NCI-H446 treated with DMSO at 0.1 percent for 48 hours (cell line): ENCODE measurements around the gene PPP1R1A.

Experiments used
- DNase-seq: peaks from one replicate; lab custom pipeline; 2025; lab: John Stamatoyannopoulos, UW

PPP1R1A gene

GRCh38 chr12:54571193-54572188, 17.0 kb downstream of the PPP1R1A start:
- no peak for DNase-seq

GRCh38 chr12:54569995-54570528, 18.4 kb downstream of the PPP1R1A start:
- DNase-seq: no peak

- no peak for DNase-seq
Measured at GRCh38 chr12:54569072-54569471, 19.4 kb downstream of the PPP1R1A start.

GRCh38 chr12:54566792-54567191, 21.7 kb downstream of the PPP1R1A start:
- DNase-seq: no peak

- DNase-seq: no peak
Measured at GRCh38 chr12:54565986-54566544, 22.4 kb downstream of the PPP1R1A start.

- DNase-seq: no peak
Measured at GRCh38 chr12:54565310-54565985, 23.0 kb downstream of the PPP1R1A start.

GRCh38 chr12:54564768-54565167, 23.7 kb downstream of the PPP1R1A start:
- DNase-seq: no peak

GRCh38 chr12:54563787-54564186, 24.7 kb downstream of the PPP1R1A start:
- no peak for DNase-seq

- no peak for DNase-seq
Measured at GRCh38 chr12:54562750-54563356, 25.6 kb downstream of the PPP1R1A start.

- no peak for DNase-seq
Measured at GRCh38 chr12:54561164-54561563, 27.3 kb downstream of the PPP1R1A start.

GRCh38 chr12:54560374-54560858, 28.0 kb downstream of the PPP1R1A start:
- DNase-seq: no peak

- no peak for DNase-seq
Measured at GRCh38 chr12:54558759-54559158, 29.7 kb downstream of the PPP1R1A start.

- no peak for DNase-seq
Measured at GRCh38 chr12:54558311-54558710, 30.1 kb downstream of the PPP1R1A start.

GRCh38 chr12:54555670-54556257, 32.7 kb downstream of the PPP1R1A start:
- DNase-seq: no peak

GRCh38 chr12:54549774-54550451, 38.5 kb downstream of the PPP1R1A start:
- no peak for DNase-seq

- no peak for DNase-seq
Measured at GRCh38 chr12:54546511-54546910, 41.9 kb downstream of the PPP1R1A start.

- DNase-seq: no peak
Measured at GRCh38 chr12:54544743-54545142, 43.7 kb downstream of the PPP1R1A start.

- no peak for DNase-seq
Measured at GRCh38 chr12:54543526-54543925, 44.9 kb downstream of the PPP1R1A start.

GRCh38 chr12:54541751-54542290, 46.6 kb downstream of the PPP1R1A start:
- DNase-seq: no peak

GRCh38 chr12:54538136-54538700, 50.2 kb downstream of the PPP1R1A start:
- DNase-seq: no peak
